Suprapubic skin (tissue), 3 donors: ENCODE data around the gene NFIA.

Experiments
- CTCF ChIP-seq, 2 donors: fragments of 200-600 bp in 1 of 2; fragments of 450-650 bp in 1 of 2; sonication (generic) in 1 of 2; IDR thresholded peaks; one replicate each; pipeline ENCODE4 v1.5.1; 2016 to 2019; ENCODE audit warnings: antibody characterized with exemption in 2 of 2, mild to moderate bottlenecking in 1 of 2, moderate library complexity in 1 of 2
- EP300 ChIP-seq: sonication (generic); formaldehyde crosslinking; IDR thresholded peaks from one replicate; pipeline ENCODE4 v1.6.1; 2017; ENCODE audit warnings: antibody characterized with exemption
- POLR2A ChIP-seq, 2 donors: fragments of 450-650 bp; IDR thresholded peaks; one replicate each; pipeline ENCODE4 v1.6.1; 2017; ENCODE audit warnings: antibody characterized with exemption in 2 of 2, mild to moderate bottlenecking in 2 of 2, moderate library complexity in 2 of 2

DNA sequence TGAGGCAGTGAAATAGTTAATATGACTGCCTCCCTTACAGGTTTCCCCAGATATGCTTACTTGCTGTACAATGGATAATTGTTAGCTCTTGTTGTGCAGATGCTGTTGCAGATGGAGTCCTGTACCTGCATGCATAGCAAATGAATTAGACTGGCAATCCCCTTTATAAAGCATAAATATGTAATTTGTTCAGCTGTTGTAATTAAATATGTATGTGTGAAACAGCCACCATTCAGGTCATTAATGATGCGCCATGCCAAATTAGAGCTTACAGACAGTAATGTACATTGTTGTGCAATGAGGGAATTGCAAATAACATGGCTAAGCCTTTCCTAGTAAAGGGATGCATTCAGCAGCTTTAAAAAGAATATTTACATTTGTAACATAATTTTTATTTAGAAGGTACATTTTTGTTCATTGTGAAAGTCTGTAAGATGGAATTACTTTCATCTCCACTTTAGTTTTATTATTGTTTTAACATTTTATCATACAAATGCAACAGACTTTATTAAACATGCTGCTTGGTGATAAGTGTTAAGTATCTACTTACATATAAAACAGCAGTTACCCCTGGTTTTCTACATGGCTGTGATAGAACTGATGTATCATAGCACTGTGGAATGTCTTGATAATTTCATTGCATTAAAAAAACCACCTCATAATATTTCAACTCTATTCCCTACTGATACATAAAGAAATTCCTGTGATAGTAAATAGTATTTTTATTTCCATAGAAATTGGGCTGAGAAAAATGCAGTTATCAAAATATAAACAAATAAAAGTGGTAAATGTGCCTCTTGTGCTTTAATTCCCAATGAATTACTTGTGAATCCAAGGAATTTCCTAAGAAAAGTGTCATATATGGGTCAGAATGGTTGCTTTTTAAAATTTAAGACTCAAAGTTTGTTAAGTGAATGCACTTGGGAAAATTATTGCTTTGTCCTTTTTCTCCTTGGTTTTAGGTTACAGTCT is 99.0 kb downstream of the NFIA start:
- TF ChIP-seq CTCF (IDR thresholded peaks at IDR 0.05) (no peak), POLR2A (IDR thresholded peaks at IDR 0.05) (no peak), EP300 (no peak)
